Measurements from ENCODE around the gene TMTC2.

The TMTC2 gene

DNA sequence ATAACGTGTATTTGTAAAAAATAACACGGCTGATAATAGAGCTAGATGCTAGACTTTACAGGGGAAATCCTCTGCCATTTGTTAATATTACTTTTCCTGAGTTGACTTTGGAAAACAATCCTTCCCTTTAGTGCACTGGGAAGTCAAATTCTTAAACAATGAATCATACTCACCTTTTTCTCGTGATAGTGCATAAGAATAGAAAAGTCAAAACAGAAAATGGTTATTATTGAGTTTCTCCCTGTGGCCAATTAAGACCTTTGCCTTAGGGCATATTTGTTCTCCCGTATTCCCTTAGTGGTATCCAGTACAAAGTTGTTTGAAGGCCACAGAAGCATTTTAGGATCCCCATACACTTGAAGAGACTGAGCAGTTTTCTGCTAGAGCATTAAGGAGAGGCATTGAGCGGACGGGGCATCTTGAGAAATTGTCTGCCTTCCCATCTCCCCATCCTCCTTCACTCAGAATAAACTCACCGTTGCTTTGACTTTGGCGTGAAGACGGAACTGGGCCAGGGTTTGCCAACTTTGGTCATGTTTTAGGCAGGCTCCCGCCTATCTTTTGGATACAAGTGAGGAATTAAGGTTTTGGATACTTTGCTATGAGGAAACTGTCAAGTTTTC lies 171.3 kb downstream of the TMTC2 start:
- Mint-ChIP-seq H3K4me3 (no peak overlapping the region), H3K27ac (no peak overlapping the region), H3K4me1 (no peaks in the 10 kb centered on the region), H3K9me3 (no peaks in the 10 kb centered on the region), H3K36me3 (peaks cover 6% of the 10 kb centered on the region), H3K27me3 (no peaks in the 10 kb centered on the region)
- ATAC-seq, result no peak

DNA sequence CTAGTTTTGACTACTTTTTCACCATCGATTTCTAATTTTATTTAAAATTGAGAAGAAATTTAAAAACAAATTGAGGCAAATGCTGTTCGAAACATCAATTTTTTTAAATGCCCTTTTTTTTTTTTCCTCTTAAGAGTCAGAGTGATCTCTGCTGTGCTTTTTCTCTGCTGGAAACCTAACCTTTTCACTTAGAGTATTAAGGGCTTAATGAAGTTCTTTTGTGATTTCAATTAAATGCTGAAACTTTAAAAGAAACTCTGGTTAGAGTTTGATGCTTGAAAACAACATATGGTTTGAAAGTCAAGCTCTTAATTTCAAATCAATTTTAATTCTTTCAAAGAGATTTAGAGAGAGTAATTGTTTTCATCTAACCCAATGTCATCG lies 171.8 kb downstream of the TMTC2 start:
- Mint-ChIP-seq H3K36me3 (peaks cover 6% of the 10 kb centered on the region), H3K27ac (no peak overlapping the region), H3K9me3 (no peaks in the 10 kb centered on the region), H3K27me3 (no peaks in the 10 kb centered on the region), H3K4me3 (no peak overlapping the region), H3K4me1 (no peaks in the 10 kb centered on the region)
- no peak for ATAC-seq

DNA sequence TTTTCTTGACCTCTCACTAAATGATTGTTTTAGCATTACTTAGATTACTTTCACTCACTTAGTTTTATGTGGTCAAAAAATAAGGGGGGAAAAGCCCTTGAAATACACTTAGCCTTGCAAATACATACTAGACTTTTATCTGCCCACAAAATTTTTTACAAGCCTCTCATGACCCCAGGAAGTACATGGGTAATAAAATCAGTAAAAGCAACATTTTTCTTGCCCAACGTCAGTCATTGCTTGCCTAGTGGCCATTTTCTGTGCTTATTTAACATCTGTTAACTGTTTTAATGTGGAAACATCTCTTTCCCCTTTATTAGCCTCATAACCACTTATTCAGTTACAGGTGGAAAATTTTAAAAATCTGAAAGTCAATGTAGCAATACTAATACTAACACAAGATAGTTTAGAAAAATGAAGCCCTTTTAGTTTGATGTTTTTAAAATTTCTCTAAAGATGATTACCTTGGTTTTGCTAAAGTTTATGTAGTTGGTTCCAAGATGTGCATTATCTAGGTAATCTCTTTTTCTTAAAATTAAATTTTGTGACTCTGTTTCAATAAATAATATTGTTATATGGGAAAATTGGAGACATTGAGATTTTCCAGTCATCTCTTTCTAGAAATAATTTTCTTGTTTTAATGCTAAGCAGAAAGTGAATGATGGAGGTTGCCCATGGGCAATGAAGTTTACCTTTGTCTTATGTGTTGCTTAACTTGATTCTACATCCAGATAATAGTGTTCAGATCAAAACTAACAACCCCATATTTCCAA lies 175.5 kb downstream of the TMTC2 start:
- Mint-ChIP-seq H3K27ac (no peak overlapping the region), H3K27me3 (no peaks in the 10 kb centered on the region), H3K36me3 (peaks cover 5% of the 10 kb centered on the region), H3K4me1 (no peaks in the 10 kb centered on the region), H3K9me3 (no peaks in the 10 kb centered on the region), H3K4me3 (no peak overlapping the region)
- no peak for ATAC-seq

DNA sequence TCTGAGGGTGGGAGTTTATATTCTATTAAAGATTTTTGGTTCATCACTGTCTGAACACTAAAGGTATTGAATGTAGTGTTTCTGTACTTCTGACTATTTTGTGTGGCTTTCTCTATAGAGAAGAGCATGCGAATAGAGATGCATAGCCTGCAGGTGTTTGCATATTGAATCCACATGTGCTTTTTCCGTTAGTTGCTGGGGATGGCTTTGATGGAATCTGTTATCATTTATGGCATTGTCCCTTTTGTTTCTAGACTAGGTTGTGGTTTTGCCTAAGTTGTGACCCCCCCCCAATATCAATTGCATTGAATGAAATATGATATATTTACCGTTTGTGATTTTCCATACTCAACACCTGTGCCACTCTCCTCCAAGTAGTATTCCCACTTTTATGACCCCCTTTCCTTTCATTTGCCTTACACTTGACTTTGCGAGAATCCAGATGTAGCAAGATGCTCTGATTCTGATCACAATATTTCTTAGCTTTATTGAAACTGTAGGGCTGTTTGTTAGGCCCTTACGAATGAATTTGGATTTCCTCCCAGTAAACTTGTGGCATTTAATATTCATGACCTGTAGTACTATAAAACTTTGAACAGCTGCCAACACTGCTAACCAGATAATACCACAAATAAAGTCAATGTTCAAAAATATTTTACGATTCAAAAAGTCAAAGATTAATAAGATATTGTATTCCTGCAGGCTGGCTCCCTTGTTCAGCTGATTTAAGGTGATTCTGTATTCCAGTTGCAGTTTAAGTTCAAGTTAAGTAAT lies 176.4 kb downstream of the TMTC2 start:
- Mint-ChIP-seq H3K27ac (no peak overlapping the region), H3K27me3 (no peaks in the 10 kb centered on the region), H3K9me3 (no peaks in the 10 kb centered on the region), H3K4me3 (no peak overlapping the region), H3K4me1 (no peaks in the 10 kb centered on the region), H3K36me3 (peaks cover 5% of the 10 kb centered on the region)
- no peak for ATAC-seq

DNA sequence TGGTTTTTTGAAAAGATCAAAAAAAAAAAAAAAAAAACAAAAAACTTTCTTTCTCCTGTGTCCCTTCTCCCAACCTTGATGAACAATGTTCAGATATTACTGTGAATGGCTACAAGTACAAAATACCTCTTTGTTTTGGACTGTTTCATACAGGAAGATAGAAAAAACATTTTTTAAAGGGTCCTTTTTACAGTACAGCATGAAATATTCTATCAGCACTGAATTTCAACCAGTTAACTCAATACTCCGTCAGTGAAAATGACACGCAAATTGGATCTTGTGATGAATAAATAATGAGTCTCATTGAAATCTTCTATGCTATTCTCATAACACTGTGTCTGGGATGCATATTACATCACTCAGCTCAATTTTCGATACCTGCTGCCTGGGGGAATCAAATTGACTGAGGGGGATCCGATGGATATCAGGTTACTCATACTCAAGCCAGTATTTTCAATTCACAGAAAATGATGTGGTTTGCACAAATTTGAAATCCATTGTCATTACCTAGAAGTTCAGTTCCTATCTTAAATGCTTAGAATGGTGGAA lies 179.6 kb downstream of the TMTC2 start:
- no peak overlapping the region for H3K4me3 Mint-ChIP-seq
- no peak for ATAC-seq

DNA sequence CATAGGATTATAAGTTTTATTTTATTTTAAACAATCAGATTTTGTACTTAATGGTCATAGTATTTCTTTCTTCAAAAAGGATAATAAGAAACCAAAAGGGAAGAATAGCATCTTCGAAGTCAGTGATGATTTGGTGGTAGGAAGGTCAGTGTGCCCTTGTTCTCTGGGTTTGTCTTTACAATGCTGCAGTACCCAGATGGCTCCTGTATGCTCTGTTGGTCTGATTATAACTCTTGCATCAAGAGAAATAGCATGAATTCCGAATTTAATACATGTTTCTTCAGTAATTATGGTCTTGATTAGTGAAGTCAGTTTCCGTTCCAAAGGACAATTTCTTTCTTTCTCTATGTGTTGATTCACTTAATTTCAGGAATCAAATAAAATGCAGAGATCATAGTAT lies 180.2 kb downstream of the TMTC2 start:
- no peak for ATAC-seq
- no peak overlapping the region for H3K4me3 Mint-ChIP-seq
- peaks cover 15% of the 10 kb centered on the region for H3K4me1 Mint-ChIP-seq
- no peak overlapping the region for H3K27ac Mint-ChIP-seq
- H3K27me3 Mint-ChIP-seq, result no peaks in the 10 kb centered on the region
- H3K36me3 Mint-ChIP-seq, result peaks cover 5% of the 10 kb centered on the region
- H3K9me3 Mint-ChIP-seq, result no peaks in the 10 kb centered on the region

More for the DNA sequence above, 179.6 kb downstream of the TMTC2 start:
- H3K4me1 Mint-ChIP-seq, result peaks cover 13% of the 10 kb centered on the region
- no peaks in the 10 kb centered on the region for H3K9me3 Mint-ChIP-seq
- no peaks in the 10 kb centered on the region for H3K27me3 Mint-ChIP-seq
- no peak overlapping the region for H3K27ac Mint-ChIP-seq
- peaks cover 5% of the 10 kb centered on the region for H3K36me3 Mint-ChIP-seq

DNA sequence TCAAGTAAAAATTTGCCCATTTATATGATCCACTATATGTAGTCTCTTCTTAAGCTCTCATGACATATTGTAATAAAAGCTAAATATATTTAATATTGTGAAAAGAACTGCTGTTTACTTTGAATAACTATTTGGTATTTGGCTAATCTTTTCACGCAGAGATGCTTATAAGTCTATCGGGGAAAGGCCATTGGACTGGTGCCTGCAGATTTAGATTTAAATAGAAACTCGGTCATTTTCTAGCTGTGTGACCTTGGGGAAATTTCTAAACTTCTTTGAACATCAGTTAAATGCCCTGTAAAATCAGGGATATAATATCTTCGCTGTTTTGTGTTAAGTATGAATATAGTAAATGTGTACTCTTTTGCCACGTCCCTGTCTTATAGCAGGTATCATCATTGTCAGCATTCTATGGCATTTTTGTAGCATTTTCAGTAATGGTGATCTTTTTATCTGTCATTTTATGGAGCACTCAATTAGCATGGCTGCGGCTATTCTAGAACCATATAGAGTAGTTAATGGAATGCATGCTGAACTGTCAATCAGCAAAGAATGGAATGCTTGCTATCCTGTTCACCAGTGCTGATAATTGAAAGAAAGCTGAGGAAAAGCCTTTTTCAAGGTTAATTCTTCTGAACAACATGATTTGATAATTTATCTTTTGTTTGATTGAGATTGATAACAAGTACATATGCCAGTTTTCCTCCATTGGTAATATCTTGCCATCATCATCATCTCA lies 181.2 kb downstream of the TMTC2 start:
- ATAC-seq, result no peak
- Mint-ChIP-seq H3K27me3 (no peaks in the 10 kb centered on the region), H3K4me3 (no peak overlapping the region), H3K36me3 (peaks cover 5% of the 10 kb centered on the region), H3K27ac (no peak overlapping the region), H3K9me3 (no peaks in the 10 kb centered on the region), H3K4me1 (peaks cover 15% of the 10 kb centered on the region)

DNA sequence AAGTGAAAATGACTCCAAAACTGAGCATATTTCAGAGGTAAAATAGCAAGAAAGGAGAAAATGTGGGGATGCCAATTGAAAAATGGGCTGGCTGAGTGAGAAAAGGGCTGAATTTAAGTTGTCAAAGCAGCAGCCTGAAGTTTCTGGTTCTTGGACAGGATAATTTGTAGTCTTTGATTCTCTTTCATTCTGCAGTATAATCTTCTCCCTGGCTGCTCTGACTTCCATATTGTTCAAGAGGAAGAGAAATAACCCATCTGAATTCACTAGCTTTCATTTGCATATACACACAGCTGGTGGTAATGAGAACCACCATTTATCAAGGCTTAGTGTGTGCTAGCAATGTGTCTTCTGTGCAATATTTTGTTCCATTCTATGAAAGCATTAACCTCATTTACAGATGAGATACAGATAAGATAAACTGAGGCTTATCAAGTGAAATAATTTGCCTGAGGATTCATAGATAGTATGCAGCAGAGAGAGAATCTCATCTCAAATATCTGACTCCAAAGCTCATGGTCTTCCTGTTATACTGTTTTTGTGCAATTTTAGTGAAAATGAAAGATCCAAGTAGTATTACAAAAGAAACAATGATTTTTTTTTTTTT lies 184.2 kb downstream of the TMTC2 start:
- Mint-ChIP-seq H3K36me3 (no peaks in the 10 kb centered on the region), H3K4me3 (no peak overlapping the region), H3K9me3 (no peaks in the 10 kb centered on the region), H3K27ac (no peak overlapping the region), H3K4me1 (peaks cover 15% of the 10 kb centered on the region), H3K27me3 (no peaks in the 10 kb centered on the region)
- ATAC-seq, result peak; percentile 39

DNA sequence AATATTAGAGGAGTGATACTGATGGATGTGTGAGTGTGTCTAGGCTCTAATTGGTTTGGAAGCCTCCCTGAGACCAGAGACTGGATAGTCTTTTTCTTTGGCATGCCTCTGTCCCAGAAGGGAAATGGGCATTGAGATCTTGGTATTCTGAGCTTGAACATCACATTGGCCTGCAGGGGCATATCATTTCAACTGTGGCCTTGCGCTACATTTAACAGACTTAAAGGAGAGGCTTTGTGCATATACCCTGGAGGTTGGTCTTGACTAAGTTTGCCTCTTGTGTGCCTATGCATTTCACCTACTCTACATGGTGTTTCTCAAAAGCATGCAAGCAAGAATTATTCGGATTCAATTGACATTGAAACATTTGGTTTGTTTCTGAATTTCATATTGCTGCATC lies 185.4 kb downstream of the TMTC2 start:
- no peaks in the 10 kb centered on the region for H3K9me3 Mint-ChIP-seq
- peaks cover 15% of the 10 kb centered on the region for H3K4me1 Mint-ChIP-seq
- no peak overlapping the region for H3K4me3 Mint-ChIP-seq
- no peaks in the 10 kb centered on the region for H3K27me3 Mint-ChIP-seq
- no peak for ATAC-seq
- no peaks in the 10 kb centered on the region for H3K36me3 Mint-ChIP-seq
- H3K27ac Mint-ChIP-seq, result no peak overlapping the region

DNA sequence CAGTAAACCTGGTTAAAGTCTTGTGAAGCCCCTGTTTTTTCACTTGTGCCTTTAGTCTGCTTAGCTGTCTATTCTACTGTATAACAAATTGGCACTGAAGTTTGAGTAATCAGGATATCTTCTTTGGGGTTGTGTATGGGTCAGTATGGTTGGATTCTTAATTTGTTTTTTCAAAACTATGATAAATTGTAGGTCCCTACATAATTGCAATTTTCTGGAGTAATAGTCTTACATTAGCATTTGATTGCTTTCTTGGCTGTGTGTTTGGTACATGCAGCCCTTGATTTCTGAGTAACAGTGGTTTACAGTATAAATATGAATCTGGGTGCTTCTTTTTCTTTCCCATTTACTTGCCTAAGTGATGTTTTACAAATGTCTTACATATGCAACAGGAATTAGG lies 186.6 kb downstream of the TMTC2 start:
- no peak for ATAC-seq
- no peak overlapping the region for H3K27ac Mint-ChIP-seq
- H3K9me3 Mint-ChIP-seq, result no peaks in the 10 kb centered on the region

DNA sequence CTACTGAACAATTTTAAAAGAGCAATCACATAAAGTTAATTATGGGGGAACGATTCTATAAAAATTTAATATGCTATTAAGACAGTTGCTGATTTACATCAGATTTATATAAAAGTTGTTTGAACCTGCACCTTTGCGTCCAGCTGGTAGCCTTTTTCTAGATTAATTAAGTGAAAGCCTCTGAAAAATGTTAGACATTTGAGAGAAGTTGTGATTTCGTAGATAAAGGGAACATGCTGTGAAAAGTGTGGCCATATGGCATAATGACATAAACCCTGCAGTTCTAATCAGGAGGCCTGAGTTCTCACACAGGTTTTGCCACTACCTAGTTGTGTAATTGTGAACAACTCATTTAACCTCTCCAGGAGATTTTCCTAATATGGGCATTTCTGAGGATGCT lies 187.2 kb downstream of the TMTC2 start:
- H3K27ac Mint-ChIP-seq, result no peak overlapping the region
- no peak for ATAC-seq
- peaks cover 15% of the 10 kb centered on the region for H3K4me1 Mint-ChIP-seq
- no peaks in the 10 kb centered on the region for H3K36me3 Mint-ChIP-seq
- H3K9me3 Mint-ChIP-seq, result no peaks in the 10 kb centered on the region
- no peaks in the 10 kb centered on the region for H3K27me3 Mint-ChIP-seq
- no peak overlapping the region for H3K4me3 Mint-ChIP-seq

More for the DNA sequence above, 186.6 kb downstream of the TMTC2 start:
- Mint-ChIP-seq H3K27me3 (no peaks in the 10 kb centered on the region), H3K4me3 (no peak overlapping the region), H3K4me1 (peaks cover 15% of the 10 kb centered on the region), H3K36me3 (no peaks in the 10 kb centered on the region)

DNA sequence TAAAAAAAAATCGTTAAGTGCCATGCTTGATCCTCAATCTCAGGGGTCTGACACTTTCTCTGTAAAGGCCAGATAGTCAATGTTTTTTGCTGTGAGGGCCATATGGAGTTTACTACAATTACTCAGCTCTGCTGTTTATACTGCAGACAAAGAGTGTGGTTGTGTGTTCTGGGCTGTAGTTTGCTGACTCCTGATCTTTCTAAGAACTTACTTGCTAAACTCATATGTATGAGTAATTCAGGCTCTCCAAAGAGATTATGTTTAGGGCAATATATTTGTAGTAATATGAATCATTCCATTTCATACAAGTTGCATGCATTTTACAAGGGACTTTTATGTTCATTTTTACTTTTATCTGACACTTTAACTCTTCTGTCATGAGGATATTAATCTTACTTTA lies 188.2 kb downstream of the TMTC2 start:
- Mint-ChIP-seq H3K27me3 (no peaks in the 10 kb centered on the region), H3K36me3 (no peaks in the 10 kb centered on the region), H3K9me3 (no peaks in the 10 kb centered on the region), H3K4me1 (peaks cover 15% of the 10 kb centered on the region), H3K4me3 (no peak overlapping the region), H3K27ac (no peak overlapping the region)
- ATAC-seq, result no peak

DNA sequence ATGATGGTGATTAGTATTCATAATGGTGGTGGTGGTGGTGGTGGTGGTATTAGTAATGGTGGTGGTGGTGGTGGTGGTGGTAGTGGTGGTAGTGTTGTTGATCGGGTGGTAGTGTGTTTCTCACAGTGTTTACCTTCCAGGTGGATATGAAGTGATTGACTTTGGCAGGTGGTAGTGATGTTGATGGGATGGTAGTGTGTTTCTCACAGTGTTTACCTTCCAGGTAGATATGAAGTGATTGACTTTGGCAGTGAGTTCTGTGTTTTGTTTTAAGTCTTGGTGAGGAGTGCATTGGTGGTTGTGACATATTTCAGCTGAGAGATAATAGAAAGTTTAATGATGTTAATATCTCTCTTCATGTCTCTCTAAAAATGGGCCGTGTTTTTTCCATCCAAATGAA lies 189.4 kb downstream of the TMTC2 start:
- H3K9me3 Mint-ChIP-seq, result no peaks in the 10 kb centered on the region
- H3K36me3 Mint-ChIP-seq, result no peaks in the 10 kb centered on the region
- no peak for ATAC-seq
- H3K4me1 Mint-ChIP-seq, result peaks cover 4% of the 10 kb centered on the region
- H3K4me3 Mint-ChIP-seq, result no peak overlapping the region
- no peaks in the 10 kb centered on the region for H3K27me3 Mint-ChIP-seq
- no peak overlapping the region for H3K27ac Mint-ChIP-seq

DNA sequence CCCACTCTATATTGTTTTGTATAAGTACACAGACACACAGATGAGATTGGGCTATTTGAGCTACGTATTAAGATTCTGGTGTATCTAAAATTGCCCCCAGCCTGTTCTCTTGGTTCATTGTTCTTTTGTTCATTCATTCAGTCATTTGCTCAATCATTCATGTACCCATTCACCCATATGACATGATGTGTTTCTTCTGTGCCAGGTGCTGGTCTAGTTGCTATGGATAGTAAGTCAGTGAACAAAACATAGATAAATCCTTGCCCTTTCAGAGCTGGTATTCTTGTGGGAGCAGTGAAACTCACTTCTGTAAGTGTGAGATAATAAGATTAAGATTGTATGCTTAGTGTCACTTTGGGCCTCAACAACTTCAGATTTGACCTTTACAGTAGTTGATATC lies 191.3 kb downstream of the TMTC2 start:
- Mint-ChIP-seq H3K4me3 (no peak overlapping the region), H3K27me3 (no peaks in the 10 kb centered on the region), H3K9me3 (no peaks in the 10 kb centered on the region), H3K36me3 (no peaks in the 10 kb centered on the region), H3K27ac (no peak overlapping the region), H3K4me1 (no peaks in the 10 kb centered on the region)
- no peak for ATAC-seq

All from stimulated activated memory B cell treated with anti-CD40 and anti-IgM and Interleukin-4, amounts not matched to agents 10 μg/mL and 1 μg/mL and 100 μg/mL, for 72 hours (primary cell).